ENCODE results near the gene TUBB4B.

The TUBB4B gene

GRCh38 chr9:137240841-137241489, at the start of gene TUBB4B:
Gene TUBB4B (plus strand): TSS chr9:137241287. CDS start chr9:137241361, 74 bp downstream.
- in situ Hi-C loops (cut with MboI; ENCODE audit: low sequenced_read_pairs): no loop called here

- in situ Hi-C loops (cut with MboI; ENCODE audit: low sequenced_read_pairs): no loop called here
Measured at GRCh38 chr9:137191691-137192447, 49.2 kb upstream of the TUBB4B start.

- in situ Hi-C loops (cut with MboI; ENCODE audit: low sequenced_read_pairs): no loop called here
Measured at GRCh38 chr9:137192448-137192780, 48.7 kb upstream of the TUBB4B start.

- in situ Hi-C loops (cut with MboI; ENCODE audit: low sequenced_read_pairs): no loop called here
Measured at GRCh38 chr9:137192859-137193258, 48.2 kb upstream of the TUBB4B start.

- in situ Hi-C loops (cut with MboI; ENCODE audit: low sequenced_read_pairs): no loop called here
Measured at GRCh38 chr9:137193771-137194170, 47.3 kb upstream of the TUBB4B start.

GRCh38 chr9:137194388-137194787, 46.7 kb upstream of the TUBB4B start:
- in situ Hi-C loops (cut with MboI; ENCODE audit: low sequenced_read_pairs): no loop called here

GRCh38 chr9:137194909-137195308, 46.2 kb upstream of the TUBB4B start:
- in situ Hi-C loops (cut with MboI; ENCODE audit: low sequenced_read_pairs): no loop called here

- in situ Hi-C loops (cut with MboI; ENCODE audit: low sequenced_read_pairs): no loop called here
Measured at GRCh38 chr9:137195525-137196220, 45.4 kb upstream of the TUBB4B start.

GRCh38 chr9:137198051-137198901, 42.8 kb upstream of the TUBB4B start:
- in situ Hi-C loops (cut with MboI; ENCODE audit: low sequenced_read_pairs): no loop called here

GRCh38 chr9:137198902-137199283, 42.2 kb upstream of the TUBB4B start:
- in situ Hi-C loops (cut with MboI; ENCODE audit: low sequenced_read_pairs): no loop called here

GRCh38 chr9:137199411-137200121, 41.5 kb upstream of the TUBB4B start:
- in situ Hi-C loops (cut with MboI; ENCODE audit: low sequenced_read_pairs): no loop called here

- in situ Hi-C loops (cut with MboI; ENCODE audit: low sequenced_read_pairs): no loop called here
Measured at GRCh38 chr9:137200311-137201204, 40.5 kb upstream of the TUBB4B start, which contains the start of gene TPRN. Gene TPRN (minus strand): TSS chr9:137200741. CDS start chr9:137200711, 30 bp downstream.

GRCh38 chr9:137201205-137201868, 39.8 kb upstream of the TUBB4B start:
- in situ Hi-C loops (cut with MboI; ENCODE audit: low sequenced_read_pairs): no loop called here

- in situ Hi-C loops (cut with MboI; ENCODE audit: low sequenced_read_pairs): no loop called here
Measured at GRCh38 chr9:137202966-137203365, 38.1 kb upstream of the TUBB4B start.

GRCh38 chr9:137204731-137205125, 36.4 kb upstream of the TUBB4B start:
- in situ Hi-C loops (cut with MboI; ENCODE audit: low sequenced_read_pairs): no loop called here

GRCh38 chr9:137205126-137206069, 35.7 kb upstream of the TUBB4B start, which contains the start of the genes NDOR1 and TMEM203:
Gene NDOR1 (plus strand): TSS chr9:137205700. CDS start chr9:137205778, 78 bp downstream.
Gene TMEM203 (minus strand): TSS chr9:137205648. CDS start chr9:137205414, 234 bp downstream.
- in situ Hi-C loops (cut with MboI; ENCODE audit: low sequenced_read_pairs): no loop called here

GRCh38 chr9:137206602-137207001, 34.5 kb upstream of the TUBB4B start:
- in situ Hi-C loops (cut with MboI; ENCODE audit: low sequenced_read_pairs): no loop called here

All from hTERT RPE-1 (cell line).